ENCODE data around the gene CFAP53.
"Not testable (repeated sequence)": the region's sequence is repeated elsewhere in the genome, so short reads cannot be mapped to it uniquely, and the experiment has no call there.

The CFAP53 gene

DNA sequence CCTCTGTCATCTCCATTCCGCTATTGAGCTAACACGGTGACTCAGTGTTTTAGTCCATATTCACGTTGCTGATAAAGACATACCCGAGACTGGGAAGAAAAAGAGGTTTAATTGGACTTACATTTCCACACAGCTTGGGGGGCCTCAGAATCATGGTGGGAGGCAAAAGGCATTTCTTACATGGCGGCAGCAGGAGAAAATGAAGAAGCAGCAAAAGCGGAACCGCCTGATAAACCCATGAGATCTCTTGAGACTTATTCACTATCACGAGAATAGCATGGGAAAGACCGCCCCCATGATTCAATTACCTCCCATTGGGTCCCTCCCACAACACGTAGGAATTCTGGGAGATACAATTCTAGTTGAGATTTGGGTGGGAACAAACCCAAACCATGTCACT is 43.8 kb upstream of the CFAP53 start:
- H3K4me3 ChIP-seq (replicated peaks in 1 of 2; ENCODE audit: low read depth in 2 of 2, low read length in 2 of 2): no peak overlapping the region
- DNase-seq (ENCODE audit: low read depth in 2 of 2): no peak
- TF ChIP-seq, protein P1, sequence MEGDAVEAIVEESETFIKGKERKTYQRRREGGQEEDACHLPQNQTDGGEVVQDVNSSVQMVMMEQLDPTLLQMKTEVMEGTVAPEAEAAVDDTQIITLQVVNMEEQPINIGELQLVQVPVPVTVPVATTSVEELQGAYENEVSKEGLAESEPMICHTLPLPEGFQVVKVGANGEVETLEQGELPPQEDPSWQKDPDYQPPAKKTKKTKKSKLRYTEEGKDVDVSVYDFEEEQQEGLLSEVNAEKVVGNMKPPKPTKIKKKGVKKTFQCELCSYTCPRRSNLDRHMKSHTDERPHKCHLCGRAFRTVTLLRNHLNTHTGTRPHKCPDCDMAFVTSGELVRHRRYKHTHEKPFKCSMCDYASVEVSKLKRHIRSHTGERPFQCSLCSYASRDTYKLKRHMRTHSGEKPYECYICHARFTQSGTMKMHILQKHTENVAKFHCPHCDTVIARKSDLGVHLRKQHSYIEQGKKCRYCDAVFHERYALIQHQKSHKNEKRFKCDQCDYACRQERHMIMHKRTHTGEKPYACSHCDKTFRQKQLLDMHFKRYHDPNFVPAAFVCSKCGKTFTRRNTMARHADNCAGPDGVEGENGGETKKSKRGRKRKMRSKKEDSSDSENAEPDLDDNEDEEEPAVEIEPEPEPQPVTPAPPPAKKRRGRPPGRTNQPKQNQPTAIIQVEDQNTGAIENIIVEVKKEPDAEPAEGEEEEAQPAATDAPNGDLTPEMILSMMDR (IDR thresholded peaks at IDR 0.05; ENCODE audit: low read depth, low read length): no peak

- DNase-seq (ENCODE audit: low read depth in 2 of 2): peak in 1 of 2 donors; percentile 11
Measured at GRCh38 chr18:50308851-50309250, 42.6 kb upstream of the CFAP53 start.

DNA sequence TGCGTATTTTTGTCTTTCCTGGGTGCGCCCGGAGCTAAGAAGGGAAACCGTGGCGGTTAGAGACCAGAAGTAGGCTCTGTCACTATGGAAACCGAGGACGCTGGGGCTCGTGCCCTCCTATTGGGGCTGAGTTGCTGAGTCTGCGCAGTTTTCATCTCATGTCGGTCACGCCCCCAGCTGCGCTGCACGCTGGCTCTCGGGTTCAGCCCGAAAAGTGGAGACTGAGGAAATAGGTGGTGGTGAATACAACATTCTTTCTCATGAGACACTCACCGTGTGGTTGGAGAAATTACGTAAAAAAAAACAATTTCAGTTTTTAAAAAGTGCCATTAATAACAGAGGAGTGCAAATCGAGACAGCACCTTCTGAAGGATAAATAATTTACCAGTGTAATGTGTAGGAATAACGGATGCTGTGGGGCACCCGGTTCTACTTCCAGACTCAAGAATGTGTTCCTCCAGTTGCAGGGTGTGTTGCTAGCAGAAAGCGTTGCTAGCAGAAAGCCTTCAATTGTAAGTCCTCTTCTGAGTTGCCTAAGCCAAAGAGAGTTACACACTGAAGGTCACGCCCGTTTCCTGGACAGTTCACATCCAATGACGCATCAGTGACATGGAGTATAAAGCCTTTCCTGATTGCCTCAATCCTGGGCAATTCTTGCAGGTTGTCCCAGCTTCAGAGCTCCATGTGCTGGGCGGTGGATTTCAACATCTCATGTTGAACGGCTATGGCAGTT is 41.6 kb upstream of the CFAP53 start:
- peak; percentile 92 to 99 for DNase-seq (ENCODE audit: low read depth in 2 of 2)
- TF ChIP-seq, protein P1 (IDR thresholded peaks at IDR 0.05; ENCODE audit: low read depth, low read length): no peak
- H3K4me3 ChIP-seq (replicated peaks in 1 of 2; ENCODE audit: low read depth in 2 of 2, low read length in 2 of 2): peak overlapping the region; percentile 53 to 59

More at GRCh38 chr18:50308851-50309250, 42.6 kb upstream of the CFAP53 start:
- not testable (repeated sequence) for H3K4me3 ChIP-seq (replicated peaks in 1 of 2; ENCODE audit: low read depth in 2 of 2, low read length in 2 of 2)

DNA sequence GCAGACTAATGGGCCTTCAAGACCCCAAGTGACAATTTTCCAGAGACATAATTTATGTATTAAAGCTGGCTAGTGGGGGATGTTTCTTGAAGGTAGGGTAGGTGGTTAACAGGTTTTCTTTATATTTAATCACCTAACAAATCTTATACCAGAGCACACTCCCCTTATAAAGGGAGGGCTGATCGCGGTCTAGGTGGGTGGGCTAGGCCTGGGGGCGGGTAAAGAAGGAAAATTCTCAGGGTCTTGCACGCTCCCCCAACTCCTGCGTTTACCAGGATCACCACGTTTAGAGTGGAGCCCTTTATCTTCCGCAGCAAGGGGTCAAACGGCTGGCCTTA is 41.1 kb upstream of the CFAP53 start:
- TF ChIP-seq, protein P1 (IDR thresholded peaks at IDR 0.05; ENCODE audit: low read depth, low read length): no peak
- H3K4me3 ChIP-seq (replicated peaks in 1 of 2; ENCODE audit: low read depth in 2 of 2, low read length in 2 of 2): peak overlapping the region; percentile 53 to 59
- no peak for DNase-seq (ENCODE audit: low read depth in 2 of 2)

- DNase-seq (ENCODE audit: low read depth in 2 of 2): peak; percentile 69 to 87
- H3K4me3 ChIP-seq (replicated peaks in 1 of 2; ENCODE audit: low read depth in 2 of 2, low read length in 2 of 2): peak overlapping the region in 1 of 2 donors; percentile 59
- TF ChIP-seq, protein P1 (IDR thresholded peaks at IDR 0.05; ENCODE audit: low read depth, low read length): no peak
Measured at GRCh38 chr18:50306944-50307343, 40.6 kb upstream of the CFAP53 start.

DNA sequence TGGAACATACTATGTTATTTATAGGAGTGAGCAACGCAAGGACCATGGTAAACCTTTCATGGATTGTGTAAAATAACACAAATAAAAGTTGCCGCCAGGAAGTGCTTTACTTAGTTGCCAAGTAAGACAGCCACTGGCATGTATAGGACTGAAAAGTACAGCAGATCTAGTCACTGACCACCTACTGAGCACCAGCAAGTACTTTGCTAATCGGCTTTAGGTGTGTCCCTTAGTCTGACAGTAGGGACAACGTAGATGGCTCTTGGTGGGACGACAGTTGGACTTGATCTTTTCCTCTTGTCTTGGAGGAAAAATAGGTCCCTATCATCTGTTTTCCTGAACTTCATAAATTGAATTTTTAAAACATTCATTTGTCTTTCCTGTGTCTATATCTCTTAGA is 34.8 kb upstream of the CFAP53 start:
- TF ChIP-seq, protein P1 (IDR thresholded peaks at IDR 0.05; ENCODE audit: low read depth, low read length): no peak
- DNase-seq (ENCODE audit: low read depth in 2 of 2): no peak
- H3K4me3 ChIP-seq (replicated peaks in 1 of 2; ENCODE audit: low read depth in 2 of 2, low read length in 2 of 2): no peak overlapping the region

DNA sequence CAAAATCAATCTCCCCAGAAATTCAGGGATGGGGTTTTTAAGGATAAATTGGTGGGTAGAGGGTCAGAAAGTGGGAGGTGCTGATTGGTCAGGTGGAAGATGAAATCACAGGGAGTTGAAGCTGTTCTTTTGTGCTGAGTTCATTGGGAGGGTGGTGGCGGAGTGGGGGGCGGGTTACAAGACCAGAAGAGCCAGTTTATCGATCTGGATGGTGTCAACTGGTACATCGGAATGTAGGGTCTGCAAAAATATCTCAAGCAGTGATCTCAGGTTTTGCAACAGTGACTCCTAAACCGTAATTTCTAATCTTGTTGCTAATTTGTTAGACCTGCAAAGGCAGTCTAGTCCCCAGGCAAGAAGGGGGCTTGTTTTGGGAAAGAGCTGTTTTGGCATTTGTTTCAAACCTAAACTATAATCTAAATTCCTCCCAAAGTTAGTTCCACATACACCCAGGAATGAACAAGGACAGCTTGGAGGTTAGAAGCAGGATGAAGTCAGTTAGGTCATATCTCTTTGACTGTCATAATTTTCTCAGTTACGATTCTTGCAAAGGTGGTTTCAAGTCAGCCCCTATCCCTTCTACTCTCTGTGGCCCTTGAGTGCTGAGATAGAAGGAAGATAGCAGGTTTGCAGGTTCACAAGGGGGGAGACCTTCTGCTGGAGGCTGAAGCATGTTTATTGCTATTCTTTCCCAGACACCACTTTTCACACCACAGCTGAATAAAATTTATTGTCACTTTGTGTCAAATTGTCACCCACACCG is 33.5 kb upstream of the CFAP53 start:
- no peak overlapping the region for H3K4me3 ChIP-seq (replicated peaks in 1 of 2; ENCODE audit: low read depth in 2 of 2, low read length in 2 of 2)
- no peak for DNase-seq (ENCODE audit: low read depth in 2 of 2)
- TF ChIP-seq, protein P1 (IDR thresholded peaks at IDR 0.05; ENCODE audit: low read depth, low read length): no peak

All from cardiac fibroblast (primary cell).